ENCODE results near the gene ADARB2.

Gene ADARB2

DNA sequence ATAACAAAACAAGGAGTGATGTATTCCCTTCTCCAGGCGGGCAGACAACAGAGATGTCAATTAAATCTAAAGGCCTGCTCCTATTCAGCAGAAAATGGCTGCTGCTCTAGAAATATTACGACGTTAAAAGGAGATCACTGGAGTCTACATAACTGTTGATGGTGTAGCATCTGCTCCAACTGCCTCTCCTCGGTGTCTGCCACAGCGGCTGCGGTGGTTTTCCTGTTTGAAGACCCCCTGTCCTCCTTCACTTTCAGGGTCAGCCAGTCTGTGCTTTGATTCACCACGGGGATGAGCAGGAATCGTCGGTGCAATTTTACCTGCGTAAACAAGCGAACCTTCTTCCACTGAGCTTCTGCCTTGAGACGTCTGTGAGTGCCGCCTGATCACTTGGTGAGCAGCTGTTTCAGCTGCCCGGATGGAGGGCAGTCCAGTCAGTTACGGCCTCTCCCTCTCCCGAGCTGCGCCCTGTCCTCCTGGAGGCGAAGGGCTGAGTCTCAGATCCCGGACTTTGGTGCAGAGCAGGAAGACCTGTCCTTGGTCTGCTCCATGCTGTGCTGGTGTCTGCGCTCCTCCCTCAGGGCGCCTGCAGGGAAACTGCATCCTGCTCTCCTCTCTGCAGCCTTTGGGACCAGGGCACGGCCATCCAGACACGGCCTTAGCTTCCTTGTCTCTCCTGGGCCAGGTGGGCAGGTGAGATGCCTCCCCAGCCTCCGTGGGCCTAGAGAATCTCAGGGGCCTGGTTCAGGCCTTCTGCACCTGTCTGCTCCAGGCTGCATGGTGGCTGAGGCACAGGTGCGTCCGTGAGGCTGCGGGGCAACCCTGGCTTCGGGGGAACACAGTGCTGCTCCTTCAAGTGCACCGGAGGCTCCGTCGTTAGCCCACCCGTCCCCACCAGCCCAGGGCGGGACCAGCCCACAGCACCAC lies 326.6 kb downstream of the ADARB2 start:
- in situ Hi-C loops (cut with MboI; ENCODE audit: low sequenced_read_pairs) = no loop called here
- Histone ChIP-seq H3K9me3 (no peaks in the 10 kb centered on the region), H3K4me1 (no peaks in the 10 kb centered on the region), H3K4me3 (no peak overlapping the region), H3K36me3 (replicated peaks) (no peaks in the 10 kb centered on the region), H3K27me3 (ENCODE audit: low read depth) (0 out of 2 replicates have a peak, but pooled peaks cover 4% of the 10 kb centered on the region)
- DNase-seq (ENCODE audit: low spot score in 2 of 2) = no peak

- Histone ChIP-seq H3K4me1 (no peaks in the 10 kb centered on the region), H3K4me3 (no peak overlapping the region), H3K36me3 (replicated peaks) (no peaks in the 10 kb centered on the region), H3K9me3 (no peaks in the 10 kb centered on the region), H3K27me3 (ENCODE audit: low read depth) (0 out of 2 replicates have a peak, but pooled peaks cover 4% of the 10 kb centered on the region)
- no peak for DNase-seq (ENCODE audit: low spot score in 2 of 2)
- in situ Hi-C loops (cut with MboI; ENCODE audit: low sequenced_read_pairs) = no loop called here
These were observed 327.3 kb downstream of the ADARB2 start for GRCh38 chr10:1410032-1410431.

- no peaks in the 10 kb centered on the region for H3K4me1 ChIP-seq
- no peaks in the 10 kb centered on the region for H3K36me3 ChIP-seq (replicated peaks)
- 0 out of 2 replicates have a peak, but pooled peaks cover 4% of the 10 kb centered on the region for H3K27me3 ChIP-seq (ENCODE audit: low read depth)
- DNase-seq (ENCODE audit: low spot score in 2 of 2) = no peak
- no peak overlapping the region for H3K4me3 ChIP-seq
- no peaks in the 10 kb centered on the region for H3K9me3 ChIP-seq
- in situ Hi-C loops (cut with MboI; ENCODE audit: low sequenced_read_pairs) = no loop called here
These were observed 327.9 kb downstream of the ADARB2 start for GRCh38 chr10:1409392-1409791.

DNA sequence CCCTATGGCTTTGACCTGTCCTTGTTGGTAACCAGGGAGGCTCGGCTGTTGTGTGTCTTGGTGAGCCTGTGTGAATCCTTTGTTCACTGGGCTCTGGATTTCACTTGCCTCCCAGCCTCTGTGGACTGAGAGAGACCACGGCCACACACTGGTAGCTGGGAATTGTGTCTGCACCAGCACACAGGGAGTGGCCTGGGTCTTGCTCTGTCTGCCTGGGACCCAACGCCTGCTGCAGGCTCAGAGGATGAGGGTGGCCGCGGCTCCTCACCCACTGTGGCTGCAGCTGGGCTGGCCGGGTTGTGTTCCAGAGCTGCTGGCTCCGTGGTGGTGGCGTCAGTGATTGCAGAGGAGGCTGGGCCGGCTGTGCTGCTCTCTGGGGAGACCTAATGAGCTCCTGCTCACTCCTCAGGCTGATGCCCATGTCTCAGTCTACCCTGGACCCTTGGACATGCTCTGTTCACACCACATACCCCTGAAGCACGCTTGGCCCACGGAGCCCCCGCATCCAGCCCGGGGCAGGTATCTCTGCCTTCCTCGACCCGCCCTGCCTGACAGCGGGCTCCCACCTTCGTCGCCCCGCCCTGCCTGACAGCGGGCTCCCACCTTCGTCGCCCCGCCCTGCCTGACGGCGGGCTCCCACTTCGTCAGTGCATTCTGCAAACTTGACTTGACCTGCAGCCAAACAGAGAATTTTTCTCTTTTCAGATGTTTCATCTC lies 328.5 kb downstream of the ADARB2 start:
- H3K4me1 ChIP-seq = no peaks in the 10 kb centered on the region

DNA sequence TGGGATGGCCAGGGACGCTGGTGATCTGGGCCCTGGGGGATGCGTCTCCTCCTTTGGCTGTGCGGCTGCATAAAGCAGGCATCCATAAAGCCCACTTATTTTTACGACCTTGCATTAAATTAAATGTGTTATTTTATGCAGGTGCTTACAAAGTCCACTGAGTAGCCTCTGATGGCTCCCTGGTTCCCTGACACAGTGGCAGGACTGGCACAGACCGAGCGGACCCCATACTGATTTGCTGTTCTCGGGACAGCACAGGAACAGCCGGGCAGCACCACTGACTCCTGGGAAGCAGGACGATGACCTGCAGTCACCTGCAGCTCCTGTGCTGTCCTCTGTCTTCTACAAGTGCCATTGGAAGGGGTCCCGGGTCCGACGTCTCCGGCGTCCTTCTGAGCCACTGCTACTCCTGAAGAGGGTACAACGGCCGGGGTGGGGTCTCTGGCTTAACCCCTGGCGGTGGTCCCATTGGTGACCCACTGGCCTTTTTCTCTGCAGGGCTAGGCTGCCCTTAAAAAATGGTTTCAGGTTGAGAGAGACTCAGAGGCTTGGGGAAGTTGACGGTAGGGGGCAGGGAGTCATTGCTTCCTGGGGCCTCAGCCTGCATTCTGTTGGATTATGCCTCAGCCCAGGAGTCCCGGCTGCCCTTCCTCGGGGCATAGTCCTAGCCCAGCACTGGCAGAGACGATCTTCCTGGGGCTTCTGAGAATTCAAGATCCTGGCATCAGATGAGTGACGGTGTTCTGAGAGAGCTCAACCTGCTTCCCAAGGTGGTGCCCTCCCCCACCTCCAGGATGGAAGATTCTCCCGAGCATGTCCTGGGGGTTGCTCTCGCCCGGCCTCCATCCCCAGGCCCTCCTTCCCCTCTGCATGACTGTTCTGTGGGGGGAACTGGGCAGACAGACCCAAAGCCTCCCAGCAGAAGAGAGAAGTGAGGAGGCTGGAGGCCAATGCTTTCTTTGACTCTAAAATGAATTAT lies 330.1 kb downstream of the ADARB2 start:
- Histone ChIP-seq H3K4me1 (no peaks in the 10 kb centered on the region), H3K4me3 (no peak overlapping the region), H3K36me3 (replicated peaks) (no peaks in the 10 kb centered on the region), H3K9me3 (no peaks in the 10 kb centered on the region), H3K27me3 (ENCODE audit: low read depth) (0 out of 2 replicates have a peak, but pooled peaks cover 4% of the 10 kb centered on the region)
- in situ Hi-C loops (cut with MboI; ENCODE audit: low sequenced_read_pairs) = no loop called here
- no peak for DNase-seq (ENCODE audit: low spot score in 2 of 2)

More for the DNA sequence above, 328.5 kb downstream of the ADARB2 start:
- Histone ChIP-seq H3K36me3 (replicated peaks) (no peaks in the 10 kb centered on the region), H3K4me3 (no peak overlapping the region), H3K9me3 (no peaks in the 10 kb centered on the region), H3K27me3 (ENCODE audit: low read depth) (0 out of 2 replicates have a peak, but pooled peaks cover 4% of the 10 kb centered on the region)
- no peak for DNase-seq (ENCODE audit: low spot score in 2 of 2)
- in situ Hi-C loops (cut with MboI; ENCODE audit: low sequenced_read_pairs) = no loop called here

GRCh38 chr10:1406132-1406966 lies 331.0 kb downstream of the ADARB2 start:
- no peak overlapping the region for H3K4me3 ChIP-seq
- no peaks in the 10 kb centered on the region for H3K27me3 ChIP-seq (ENCODE audit: low read depth)
- no peaks in the 10 kb centered on the region for H3K36me3 ChIP-seq (replicated peaks)
- H3K4me1 ChIP-seq = no peaks in the 10 kb centered on the region
- in situ Hi-C loops (cut with MboI; ENCODE audit: low sequenced_read_pairs) = no loop called here
- no peak for DNase-seq (ENCODE audit: low spot score in 2 of 2)
- H3K9me3 ChIP-seq = no peaks in the 10 kb centered on the region

- in situ Hi-C loops (cut with MboI; ENCODE audit: low sequenced_read_pairs) = no loop called here
- Histone ChIP-seq H3K9me3 (no peaks in the 10 kb centered on the region), H3K36me3 (replicated peaks) (no peaks in the 10 kb centered on the region), H3K27me3 (ENCODE audit: low read depth) (no peaks in the 10 kb centered on the region), H3K4me3 (no peak overlapping the region), H3K4me1 (no peaks in the 10 kb centered on the region)
- no peak for DNase-seq (ENCODE audit: low spot score in 2 of 2)
These were observed 332.7 kb downstream of the ADARB2 start for GRCh38 chr10:1404323-1405260.

DNA sequence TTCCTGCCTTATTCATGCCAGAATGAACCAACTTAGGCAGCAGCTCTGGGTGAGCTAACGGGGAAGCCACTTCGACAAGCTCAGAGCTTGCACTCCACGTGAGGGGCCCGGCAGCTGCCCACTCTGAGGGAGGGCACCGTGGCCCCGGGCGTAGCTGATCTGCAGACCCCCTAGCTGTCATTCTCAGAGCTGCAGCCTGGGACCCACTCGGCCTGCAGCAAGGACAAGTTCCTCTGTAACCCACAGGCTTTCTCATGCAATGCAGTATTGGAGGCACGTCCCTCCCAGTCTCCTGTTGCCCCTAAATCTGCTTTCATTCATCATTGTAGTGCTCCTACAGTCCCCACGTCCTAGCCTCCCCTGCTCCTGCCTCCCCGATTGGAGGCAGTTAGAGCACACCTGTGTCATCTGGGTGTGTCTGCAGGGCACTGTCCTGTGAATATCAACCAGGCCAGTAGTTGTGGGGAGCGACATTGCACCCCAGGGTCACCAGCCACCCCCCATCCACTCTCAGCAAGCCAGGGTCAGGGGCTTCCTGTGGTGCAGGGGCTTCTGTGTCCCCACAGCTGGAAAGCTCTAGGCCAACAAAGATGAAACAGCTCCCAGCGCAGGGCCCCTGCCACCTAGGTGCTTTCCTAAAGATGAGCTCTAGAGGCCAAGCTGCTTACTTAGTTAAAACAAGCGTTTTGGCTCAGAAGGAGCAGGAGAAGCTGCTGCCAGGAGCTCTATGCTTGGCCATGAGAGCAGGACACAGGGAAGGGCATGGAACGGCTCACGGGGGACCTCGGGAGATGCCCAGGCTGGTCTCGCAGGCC lies 333.6 kb downstream of the ADARB2 start:
- Histone ChIP-seq H3K36me3 (replicated peaks) (no peaks in the 10 kb centered on the region), H3K27me3 (ENCODE audit: low read depth) (no peaks in the 10 kb centered on the region), H3K4me1 (no peaks in the 10 kb centered on the region), H3K9me3 (no peaks in the 10 kb centered on the region), H3K4me3 (no peak overlapping the region)
- in situ Hi-C loops (cut with MboI; ENCODE audit: low sequenced_read_pairs) = no loop called here
- DNase-seq (ENCODE audit: low spot score in 2 of 2) = peak in 1 of 2 experiments; percentile 29

DNA sequence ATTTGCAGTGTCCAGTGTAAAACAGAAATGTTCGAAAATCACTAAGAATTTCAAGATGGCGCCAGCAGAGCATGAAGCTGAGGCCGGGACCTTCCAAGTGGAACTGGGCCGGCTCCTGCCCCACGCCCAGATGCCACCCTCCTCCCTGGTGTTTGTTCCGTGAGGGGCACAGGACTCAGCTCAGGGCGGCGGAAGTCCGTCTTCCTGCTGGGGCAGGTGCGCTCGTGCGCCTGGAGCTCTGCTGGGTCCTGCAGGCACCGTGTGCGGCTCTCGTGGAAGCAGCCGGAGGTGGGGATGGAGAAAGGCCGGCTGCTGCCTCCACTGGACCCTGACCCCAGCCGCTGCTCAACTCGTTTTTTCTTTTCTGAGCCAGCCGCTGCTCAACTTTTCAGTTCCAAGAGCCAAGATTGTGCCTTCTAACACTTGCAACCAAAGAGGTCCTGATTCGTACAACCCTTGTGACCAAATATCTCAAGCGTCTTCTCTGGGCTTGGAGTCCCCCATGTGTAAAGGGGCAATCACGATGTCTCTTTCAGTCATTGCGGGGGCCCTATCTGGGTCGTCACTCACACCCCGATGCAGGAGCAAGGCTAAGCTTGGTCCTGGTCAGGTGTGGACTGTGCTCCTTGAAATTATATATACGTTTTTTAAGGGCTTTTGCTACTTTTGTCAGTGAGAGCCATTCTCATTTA lies 334.4 kb downstream of the ADARB2 start:
- Histone ChIP-seq H3K9me3 (no peaks in the 10 kb centered on the region), H3K27me3 (ENCODE audit: low read depth) (no peaks in the 10 kb centered on the region), H3K4me1 (no peaks in the 10 kb centered on the region), H3K4me3 (no peak overlapping the region), H3K36me3 (replicated peaks) (no peaks in the 10 kb centered on the region)
- in situ Hi-C loops (cut with MboI; ENCODE audit: low sequenced_read_pairs) = no loop called here
- DNase-seq (ENCODE audit: low spot score in 2 of 2) = no peak

DNA sequence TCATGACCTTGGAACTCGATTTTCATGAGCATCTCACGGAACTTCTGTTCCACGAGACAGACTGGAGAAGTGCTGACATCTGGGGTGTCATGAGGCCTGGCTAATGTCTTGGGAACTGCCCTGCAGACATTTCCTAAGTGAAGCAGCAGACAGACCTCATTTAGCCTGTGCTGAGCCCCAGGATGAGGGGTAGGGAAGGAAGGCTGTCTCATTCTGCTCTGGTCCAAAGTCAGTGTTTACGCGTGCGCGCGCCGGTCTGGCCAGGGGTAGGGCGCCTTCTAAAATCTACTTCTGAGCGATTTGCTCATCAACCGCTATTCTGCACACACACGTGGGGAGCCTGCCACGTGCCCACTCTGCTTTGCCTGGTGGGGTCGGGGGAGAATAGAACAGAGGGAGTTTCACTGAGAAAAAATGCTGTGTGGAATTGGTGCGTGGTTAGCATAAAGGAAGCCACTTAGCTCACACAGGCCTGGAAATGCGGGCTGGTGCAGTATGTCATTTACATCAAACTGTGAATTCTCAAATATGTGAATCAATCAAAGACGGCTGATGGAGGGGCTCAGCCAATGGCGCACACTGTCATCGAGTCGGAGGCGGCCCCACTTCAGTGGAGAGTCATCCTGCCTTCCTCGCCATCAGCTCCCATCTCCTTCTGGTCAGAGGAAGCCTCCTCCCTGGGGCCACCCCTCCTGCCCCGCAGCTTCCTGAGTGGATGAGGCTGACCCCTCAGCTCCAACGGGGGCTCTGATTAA lies 335.1 kb downstream of the ADARB2 start:
- no peak for DNase-seq (ENCODE audit: low spot score in 2 of 2)
- Histone ChIP-seq H3K9me3 (no peaks in the 10 kb centered on the region), H3K36me3 (replicated peaks) (no peaks in the 10 kb centered on the region), H3K4me3 (no peak overlapping the region), H3K27me3 (ENCODE audit: low read depth) (no peaks in the 10 kb centered on the region), H3K4me1 (no peaks in the 10 kb centered on the region)
- in situ Hi-C loops (cut with MboI; ENCODE audit: low sequenced_read_pairs) = no loop called here

All from HAP-1 (cell line).